Neural progenitor cell (in vitro differentiated cells): ENCODE data around the gene ACSM5. TPM values are rescaled to one million over a fixed set of nuclear protein-coding genes. Genes with fewer than 3 reads are reported as not detected.

Experiments
- DNase-seq: peaks from one replicate; pipeline ENCODE4 v3.0.0-alpha.2; 2016; ENCODE audit warnings: low spot score
- H2AFZ ChIP-seq: fragments of 200-600 bp; sonication (generic); replicated peaks from 2 replicates; pipeline ENCODE4 v1.6.1; 2016; ENCODE audit warnings: antibody characterized with exemption
- H3F3A ChIP-seq: fragments of 200-600 bp; sonication (generic); 2 replicates; pipeline ENCODE4 v1.6.1; 2016; ENCODE audit warnings: antibody characterized with exemption, low read depth
- H3K27ac ChIP-seq: fragments of 200-600 bp; sonication (generic); 2 replicates; pipeline ENCODE4 v1.5.1; 2016; ENCODE audit warnings: mild to moderate bottlenecking
- H3K27me3 ChIP-seq: fragments of 200-600 bp; sonication (generic); 2 replicates; pipeline ENCODE4 v1.6.1; 2016; ENCODE audit warnings: mild to moderate bottlenecking, moderate library complexity
- H3K36me3 ChIP-seq: fragments of 200-600 bp; sonication (generic); 2 replicates; pipeline ENCODE4 v1.5.1; 2016
- H3K4me1 ChIP-seq: fragments of 200-600 bp; sonication (generic); 2 replicates; pipeline ENCODE4 v1.6.1; 2016; ENCODE audit warnings: mixed run types
- H3K4me2 ChIP-seq: fragments of 200-600 bp; sonication (generic); 2 replicates; pipeline ENCODE4 v1.6.1; 2016
- H3K4me3 ChIP-seq: fragments of 200-600 bp; sonication (generic); 2 replicates; pipeline ENCODE4 v1.5.1; 2016
- H3K79me2 ChIP-seq: fragments of 200-600 bp; sonication (generic); 2 replicates; pipeline ENCODE4 v1.6.1; 2016; ENCODE audit warnings: low read depth
- H3K9ac ChIP-seq: fragments of 200-600 bp; sonication (generic); 2 replicates; pipeline ENCODE4 v1.6.1; 2016
- H3K9me3 ChIP-seq: fragments of 200-600 bp; sonication (generic); 2 replicates; pipeline ENCODE4 v1.5.1; 2016; ENCODE audit warnings: low read depth
- H4K20me1 ChIP-seq: fragments of 200-600 bp; sonication (generic); 2 replicates; pipeline ENCODE4 v1.6.1; 2016; ENCODE audit warnings: low read depth
- H3K27ac Mint-ChIP-seq: 3 replicates; pipeline ENCODE4 v1.8.0; 2021; ENCODE audit warnings: mixed read lengths
- H3K27me3 Mint-ChIP-seq: 2 replicates; pipeline ENCODE4 v1.8.0; 2022; ENCODE audit warnings: low read depth, mild to moderate bottlenecking, inconsistent platforms, moderate library complexity, mixed read lengths; ENCODE audit not compliant: insufficient read depth
- H3K36me3 Mint-ChIP-seq: 3 replicates; pipeline ENCODE4 v1.8.0; 2021; ENCODE audit warnings: mixed read lengths
- H3K4me1 Mint-ChIP-seq: 3 replicates; pipeline ENCODE4 v1.8.0; 2021; ENCODE audit warnings: mixed read lengths
- H3K4me3 Mint-ChIP-seq: 3 replicates; pipeline ENCODE4 v1.8.0; 2021; ENCODE audit warnings: mild to moderate bottlenecking, moderate library complexity, mixed read lengths
- H3K9me3 Mint-ChIP-seq: 3 replicates; pipeline ENCODE4 v1.8.0; 2020; ENCODE audit warnings: mixed read lengths
- EZH2 ChIP-seq: fragments of 200-600 bp; sonication (generic); IDR thresholded peaks from 2 replicates; pipeline ENCODE4 v1.6.1; 2017; ENCODE audit warnings: antibody characterized with exemption, mild to moderate bottlenecking, moderate library complexity
- EZH2phosphoT487 ChIP-seq: fragments of 200-600 bp; sonication (generic); IDR thresholded peaks from 2 replicates; pipeline ENCODE4 v1.6.1; 2017; ENCODE audit warnings: antibody characterized with exemption
- total RNA-seq: library from RNA; depleted of rRNA; stranded (reverse); fragments of >200 nt; gene quantifications from 2 replicates; pipeline ENCODE4 v1.2.3, GENCODE V29; 2015; ENCODE audit warnings: low replicate concordance
- TF ChIP-seq, protein P1 (sequence below): fragments of 200-600 bp; sonication (generic); IDR thresholded peaks from 2 replicates; pipeline ENCODE4 v1.5.1; 2017; ENCODE audit warnings: antibody characterized with exemption, mild to moderate bottlenecking

ACSM5 gene
- total RNA-seq, 1 donor from 2014 or later, result not detected

DNA sequence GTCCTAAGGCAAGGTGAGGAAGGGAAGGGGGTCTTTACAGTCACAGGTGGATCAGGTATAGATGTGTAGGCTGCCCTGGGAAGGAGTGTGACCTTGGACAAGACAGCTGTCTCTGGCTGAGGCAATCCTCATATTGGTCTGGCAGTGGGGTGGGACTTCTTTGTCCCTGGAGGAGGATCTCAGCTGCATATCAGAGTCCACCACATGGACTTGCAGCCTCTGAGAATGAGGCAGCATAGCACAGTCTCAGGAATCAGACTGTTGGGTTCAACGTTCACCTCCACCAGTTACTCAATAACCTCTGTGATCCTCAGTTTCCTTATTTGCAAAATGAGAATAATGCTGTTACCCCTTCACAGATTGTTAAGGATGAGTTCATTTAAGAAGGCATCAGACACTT, 75.4 kb downstream of the ACSM5 start:
- no peak for DNase-seq
- Histone ChIP-seq H3K36me3 (no peaks in the 10 kb centered on the region), H3K79me2 (no peaks in the 10 kb centered on the region), H3K4me1 (no peaks in the 10 kb centered on the region), H3K9ac (no peak overlapping the region), H2AFZ (no peak overlapping the region), H3K27me3 (no peaks in the 10 kb centered on the region), H3K4me2 (no peak overlapping the region), H3K9me3 (no peaks in the 10 kb centered on the region), H3F3A (no peaks in the 10 kb centered on the region), H3K27ac (no peak overlapping the region), H4K20me1 (no peaks in the 10 kb centered on the region), H3K4me3 (no peak overlapping the region)
- Mint-ChIP-seq H3K27me3 (no peaks in the 10 kb centered on the region), H3K36me3 (no peaks in the 10 kb centered on the region), H3K4me1 (no peaks in the 10 kb centered on the region), H3K27ac (no peak overlapping the region), H3K4me3 (no peak overlapping the region), H3K9me3 (no peaks in the 10 kb centered on the region)
- TF ChIP-seq, protein P1, sequence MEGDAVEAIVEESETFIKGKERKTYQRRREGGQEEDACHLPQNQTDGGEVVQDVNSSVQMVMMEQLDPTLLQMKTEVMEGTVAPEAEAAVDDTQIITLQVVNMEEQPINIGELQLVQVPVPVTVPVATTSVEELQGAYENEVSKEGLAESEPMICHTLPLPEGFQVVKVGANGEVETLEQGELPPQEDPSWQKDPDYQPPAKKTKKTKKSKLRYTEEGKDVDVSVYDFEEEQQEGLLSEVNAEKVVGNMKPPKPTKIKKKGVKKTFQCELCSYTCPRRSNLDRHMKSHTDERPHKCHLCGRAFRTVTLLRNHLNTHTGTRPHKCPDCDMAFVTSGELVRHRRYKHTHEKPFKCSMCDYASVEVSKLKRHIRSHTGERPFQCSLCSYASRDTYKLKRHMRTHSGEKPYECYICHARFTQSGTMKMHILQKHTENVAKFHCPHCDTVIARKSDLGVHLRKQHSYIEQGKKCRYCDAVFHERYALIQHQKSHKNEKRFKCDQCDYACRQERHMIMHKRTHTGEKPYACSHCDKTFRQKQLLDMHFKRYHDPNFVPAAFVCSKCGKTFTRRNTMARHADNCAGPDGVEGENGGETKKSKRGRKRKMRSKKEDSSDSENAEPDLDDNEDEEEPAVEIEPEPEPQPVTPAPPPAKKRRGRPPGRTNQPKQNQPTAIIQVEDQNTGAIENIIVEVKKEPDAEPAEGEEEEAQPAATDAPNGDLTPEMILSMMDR, result no peak
- TF ChIP-seq EZH2, result no peak
- no peak for TF ChIP-seq EZH2phosphoT487

- Histone ChIP-seq H4K20me1 (no peaks in the 10 kb centered on the region), H3K4me1 (no peaks in the 10 kb centered on the region), H3K27ac (no peak overlapping the region), H3K4me2 (no peak overlapping the region), H3K9me3 (no peaks in the 10 kb centered on the region), H3K4me3 (no peak overlapping the region), H3K36me3 (no peaks in the 10 kb centered on the region), H3F3A (no peaks in the 10 kb centered on the region), H3K9ac (no peak overlapping the region), H3K79me2 (no peaks in the 10 kb centered on the region), H3K27me3 (no peaks in the 10 kb centered on the region), H2AFZ (no peak overlapping the region)
- TF ChIP-seq, protein P1, result no peak
- no peak for TF ChIP-seq EZH2
- no peak for TF ChIP-seq EZH2phosphoT487
- H3K27me3 Mint-ChIP-seq, result no peaks in the 10 kb centered on the region
- no peak overlapping the region for H3K27ac Mint-ChIP-seq
- no peaks in the 10 kb centered on the region for H3K4me1 Mint-ChIP-seq
- H3K9me3 Mint-ChIP-seq, result no peaks in the 10 kb centered on the region
- H3K36me3 Mint-ChIP-seq, result no peaks in the 10 kb centered on the region
- no peak overlapping the region for H3K4me3 Mint-ChIP-seq
- DNase-seq, result no peak
Measured at GRCh38 chr16:20485408-20485807, 76.1 kb downstream of the ACSM5 start.

Other genes with a start within 250 kb of the ACSM5 start
- gene GP2, start 82.0 kb upstream of the ACSM5 start, total RNA-seq, result not detected in 2 replicates
- not detected in 2 replicates for gene UMOD, start 56.8 kb upstream of the ACSM5 start, total RNA-seq
- gene PDILT, start 4.8 kb upstream of the ACSM5 start, total RNA-seq, result not detected in 2 replicates
- not detected in 2 replicates for gene ACSM2A, start 42.0 kb downstream of the ACSM5 start, total RNA-seq
- not detected in 2 replicates for gene ACSM2B, start 166.8 kb downstream of the ACSM5 start, total RNA-seq